Measurements from ENCODE around the gene SSTR5.

Gene SSTR5

DNA sequence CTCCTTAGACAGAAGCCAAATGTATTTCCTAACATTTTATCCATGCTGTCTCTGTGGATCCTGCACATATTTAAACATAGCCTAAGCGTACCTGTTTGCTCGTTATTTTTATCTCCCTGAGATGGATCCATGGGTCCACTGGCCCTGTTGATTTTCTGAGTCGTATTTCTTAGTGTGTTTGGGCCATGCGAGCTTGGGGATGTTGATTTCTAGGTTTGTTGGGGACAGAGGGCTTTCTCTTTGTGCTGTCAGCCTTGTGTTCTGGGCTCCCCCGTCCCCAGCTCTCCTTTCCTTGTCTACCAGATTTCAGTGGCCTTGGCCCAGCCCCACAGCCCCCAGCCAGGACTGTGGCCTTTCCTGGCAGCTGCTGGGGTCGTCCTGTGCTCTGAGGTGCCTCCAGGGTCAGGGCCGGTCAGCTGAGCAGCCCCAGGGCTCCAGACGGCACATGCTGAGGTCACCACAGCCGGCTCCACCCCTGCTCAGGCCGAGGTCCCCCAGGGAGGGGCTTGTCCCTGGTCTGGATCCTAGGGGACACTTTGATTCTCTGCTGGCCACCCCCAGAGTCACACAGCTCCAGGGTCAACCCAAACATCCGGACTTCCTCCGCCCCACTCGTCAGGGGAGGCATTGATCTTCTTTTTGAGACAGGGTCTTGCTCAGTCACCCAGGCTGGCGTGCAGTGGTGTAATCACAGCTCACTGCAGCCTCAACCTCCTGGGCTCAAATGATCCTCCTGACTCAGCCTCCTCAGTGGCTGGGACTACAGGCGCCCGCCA is 4.4 kb downstream of the SSTR5 start:
- Histone ChIP-seq H3K23ac (ENCODE audit: low read length) (no peak overlapping the region), H3K79me1 (ENCODE audit: low read length) (no peaks in the 10 kb centered on the region), H3K18ac (ENCODE audit: low read length) (no peak overlapping the region), H4K91ac (ENCODE audit: low read depth, low read length) (no peak overlapping the region), H2AFZ (ENCODE audit: insufficient read depth, low read length, poor library complexity) (no peak overlapping the region), H3K4me3 (ENCODE audit: low read depth, low read length) (no peak overlapping the region), H3K4me2 (ENCODE audit: low read length) (no peak overlapping the region), H2AK5ac (ENCODE audit: low read length) (no peak overlapping the region), H4K12ac (ENCODE audit: low read depth, low read length) (no peak overlapping the region), H3K36me3 (ENCODE audit: control insufficient read depth in 1 of 2, insufficient read depth in 2 of 2, low read length in 2 of 2) (no peaks in the 10 kb centered on the region), H2BK12ac (ENCODE audit: low read length) (no peak overlapping the region), H4K8ac (ENCODE audit: low read depth, low read length) (no peak overlapping the region), H3K27ac (ENCODE audit: low read depth, low read length) (no peak overlapping the region), H2BK120ac (ENCODE audit: insufficient read depth, low read length, poor library complexity) (no peak overlapping the region), H3K9ac (ENCODE audit: low read length) (no peak overlapping the region), H3K14ac (ENCODE audit: low read length) (no peak overlapping the region), H3K79me2 (ENCODE audit: control insufficient read depth, insufficient read depth, low read length, poor library complexity) (no peaks in the 10 kb centered on the region), H3K27me3 (ENCODE audit: insufficient read depth, low read length) (peaks cover 12% of the 10 kb centered on the region), H2BK5ac (ENCODE audit: low read depth, low read length, poor library complexity) (no peak overlapping the region), H3K9me3 (ENCODE audit: insufficient read depth, low read depth, low read length) (no peaks in the 10 kb centered on the region), H3K4ac (ENCODE audit: low read depth, low read length) (no peak overlapping the region), H3K4me1 (ENCODE audit: control insufficient read depth in 1 of 2, insufficient read depth in 2 of 2, low read length in 2 of 2) (no peaks in the 10 kb centered on the region)
- no CpG with 5 or more reads among the region's 16 CpGs for whole genome bisulfite sequencing (ENCODE audit: extremely low coverage, insufficient coverage, insufficient read length)
- no peak for DNase-seq

- H3K9ac ChIP-seq (ENCODE audit: low read length): no peak overlapping the region
- H3K79me1 ChIP-seq (ENCODE audit: low read length): no peaks in the 10 kb centered on the region
- H3K4me1 ChIP-seq (ENCODE audit: control insufficient read depth in 1 of 2, insufficient read depth in 2 of 2, low read length in 2 of 2): no peaks in the 10 kb centered on the region
- no peak for DNase-seq
- no peak overlapping the region for H2AFZ ChIP-seq (ENCODE audit: insufficient read depth, low read length, poor library complexity)
- H2BK5ac ChIP-seq (ENCODE audit: low read depth, low read length, poor library complexity): no peak overlapping the region
- no peak overlapping the region for H3K23ac ChIP-seq (ENCODE audit: low read length)
- H3K9me3 ChIP-seq (ENCODE audit: insufficient read depth, low read depth, low read length): no peaks in the 10 kb centered on the region
- no peak overlapping the region for H4K8ac ChIP-seq (ENCODE audit: low read depth, low read length)
- H2AK5ac ChIP-seq (ENCODE audit: low read length): no peak overlapping the region
- WGBS (ENCODE audit: extremely low coverage, insufficient coverage, insufficient read length): no CpG with 5 or more reads among the region's 36 CpGs
- H3K36me3 ChIP-seq (ENCODE audit: control insufficient read depth in 1 of 2, insufficient read depth in 2 of 2, low read length in 2 of 2): no peaks in the 10 kb centered on the region
- no peak overlapping the region for H2BK12ac ChIP-seq (ENCODE audit: low read length)
- no peak overlapping the region for H3K27ac ChIP-seq (ENCODE audit: low read depth, low read length)
- H4K91ac ChIP-seq (ENCODE audit: low read depth, low read length): no peak overlapping the region
- H3K79me2 ChIP-seq (ENCODE audit: control insufficient read depth, insufficient read depth, low read length, poor library complexity): no peaks in the 10 kb centered on the region
- no peak overlapping the region for H3K4me2 ChIP-seq (ENCODE audit: low read length)
- no peak overlapping the region for H3K4ac ChIP-seq (ENCODE audit: low read depth, low read length)
- no peak overlapping the region for H2BK120ac ChIP-seq (ENCODE audit: insufficient read depth, low read length, poor library complexity)
- no peak overlapping the region for H3K18ac ChIP-seq (ENCODE audit: low read length)
- H3K14ac ChIP-seq (ENCODE audit: low read length): no peak overlapping the region
- H3K27me3 ChIP-seq (ENCODE audit: insufficient read depth, low read length): peaks cover 3% of the 10 kb centered on the region
- H4K12ac ChIP-seq (ENCODE audit: low read depth, low read length): no peak overlapping the region
- H3K4me3 ChIP-seq (ENCODE audit: low read depth, low read length): no peak overlapping the region
Measured at GRCh38 chr16:1077877-1078578, 5.5 kb downstream of the SSTR5 start.

- no peak for DNase-seq
- Histone ChIP-seq H3K18ac (ENCODE audit: low read length) (no peak overlapping the region), H3K27me3 (ENCODE audit: insufficient read depth, low read length) (no peaks in the 10 kb centered on the region), H4K12ac (ENCODE audit: low read depth, low read length) (no peak overlapping the region), H3K4ac (ENCODE audit: low read depth, low read length) (no peak overlapping the region), H4K91ac (ENCODE audit: low read depth, low read length) (no peak overlapping the region), H3K14ac (ENCODE audit: low read length) (no peak overlapping the region), H4K8ac (ENCODE audit: low read depth, low read length) (no peak overlapping the region), H2AK5ac (ENCODE audit: low read length) (no peak overlapping the region), H3K4me2 (ENCODE audit: low read length) (no peak overlapping the region), H3K36me3 (ENCODE audit: control insufficient read depth in 1 of 2, insufficient read depth in 2 of 2, low read length in 2 of 2) (no peaks in the 10 kb centered on the region), H3K27ac (ENCODE audit: low read depth, low read length) (no peak overlapping the region), H3K23ac (ENCODE audit: low read length) (no peak overlapping the region), H2BK12ac (ENCODE audit: low read length) (no peak overlapping the region), H3K79me2 (ENCODE audit: control insufficient read depth, insufficient read depth, low read length, poor library complexity) (no peaks in the 10 kb centered on the region), H3K9ac (ENCODE audit: low read length) (no peak overlapping the region), H3K9me3 (ENCODE audit: insufficient read depth, low read depth, low read length) (no peaks in the 10 kb centered on the region), H2BK5ac (ENCODE audit: low read depth, low read length, poor library complexity) (no peak overlapping the region), H2AFZ (ENCODE audit: insufficient read depth, low read length, poor library complexity) (no peak overlapping the region), H3K79me1 (ENCODE audit: low read length) (no peaks in the 10 kb centered on the region), H3K4me1 (ENCODE audit: control insufficient read depth in 1 of 2, insufficient read depth in 2 of 2, low read length in 2 of 2) (no peaks in the 10 kb centered on the region), H3K4me3 (ENCODE audit: low read depth, low read length) (no peak overlapping the region), H2BK120ac (ENCODE audit: insufficient read depth, low read length, poor library complexity) (no peak overlapping the region)
- WGBS (ENCODE audit: extremely low coverage, insufficient coverage, insufficient read length): no CpG with 5 or more reads among the region's 28 CpGs
Measured at GRCh38 chr16:1078579-1079021, 6.1 kb downstream of the SSTR5 start.

GRCh38 chr16:1079341-1079740 is 6.8 kb downstream of the SSTR5 start:
- H4K12ac ChIP-seq (ENCODE audit: low read depth, low read length): no peak overlapping the region
- no peak for DNase-seq
- H3K27me3 ChIP-seq (ENCODE audit: insufficient read depth, low read length): no peaks in the 10 kb centered on the region
- no peak overlapping the region for H2AFZ ChIP-seq (ENCODE audit: insufficient read depth, low read length, poor library complexity)
- no peak overlapping the region for H2AK5ac ChIP-seq (ENCODE audit: low read length)
- no peak overlapping the region for H3K4me3 ChIP-seq (ENCODE audit: low read depth, low read length)
- H3K23ac ChIP-seq (ENCODE audit: low read length): no peak overlapping the region
- H3K4me1 ChIP-seq (ENCODE audit: control insufficient read depth in 1 of 2, insufficient read depth in 2 of 2, low read length in 2 of 2): no peaks in the 10 kb centered on the region
- no peak overlapping the region for H3K9ac ChIP-seq (ENCODE audit: low read length)
- WGBS (ENCODE audit: extremely low coverage, insufficient coverage, insufficient read length): no CpG with 5 or more reads among the region's 43 CpGs
- no peak overlapping the region for H3K27ac ChIP-seq (ENCODE audit: low read depth, low read length)
- no peak overlapping the region for H3K14ac ChIP-seq (ENCODE audit: low read length)
- H3K36me3 ChIP-seq (ENCODE audit: control insufficient read depth in 1 of 2, insufficient read depth in 2 of 2, low read length in 2 of 2): no peaks in the 10 kb centered on the region
- no peak overlapping the region for H3K4me2 ChIP-seq (ENCODE audit: low read length)
- H3K18ac ChIP-seq (ENCODE audit: low read length): no peak overlapping the region
- H2BK5ac ChIP-seq (ENCODE audit: low read depth, low read length, poor library complexity): no peak overlapping the region
- no peak overlapping the region for H4K91ac ChIP-seq (ENCODE audit: low read depth, low read length)
- H3K9me3 ChIP-seq (ENCODE audit: insufficient read depth, low read depth, low read length): peaks cover 6% of the 10 kb centered on the region
- no peaks in the 10 kb centered on the region for H3K79me2 ChIP-seq (ENCODE audit: control insufficient read depth, insufficient read depth, low read length, poor library complexity)
- H2BK120ac ChIP-seq (ENCODE audit: insufficient read depth, low read length, poor library complexity): no peak overlapping the region
- no peak overlapping the region for H4K8ac ChIP-seq (ENCODE audit: low read depth, low read length)
- no peak overlapping the region for H3K4ac ChIP-seq (ENCODE audit: low read depth, low read length)
- H2BK12ac ChIP-seq (ENCODE audit: low read length): no peak overlapping the region
- H3K79me1 ChIP-seq (ENCODE audit: low read length): no peaks in the 10 kb centered on the region
